Hepatocyte (in vitro differentiated cells): Measurements from ENCODE around the gene SMIM24.

Experiments
- CTCF ChIP-seq: fragments of 200-600 bp; sonication (generic); IDR thresholded peaks from 2 replicates; pipeline ENCODE4 v1.5.1; 2016; ENCODE audit warnings: antibody characterized with exemption, mild to moderate bottlenecking; ENCODE audit not compliant: poor library complexity
- EZH2 ChIP-seq: fragments of 200-600 bp; sonication (generic); IDR thresholded peaks from 2 replicates; pipeline ENCODE4 v1.6.1; 2016; ENCODE audit warnings: antibody characterized with exemption, mild to moderate bottlenecking, borderline replicate concordance
- EZH2phosphoT487 ChIP-seq: fragments of 200-600 bp; sonication (generic); IDR thresholded peaks from one replicate; pipeline ENCODE4 v1.6.1; 2018; ENCODE audit warnings: antibody characterized with exemption, mild to moderate bottlenecking, low read depth, moderate library complexity; ENCODE audit not compliant: unreplicated experiment, severe bottlenecking

- TF ChIP-seq EZH2 (no peak), CTCF (no peak), EZH2phosphoT487 (no peak)
These were observed at the start of gene SMIM24 for GRCh38 chr19:3480383-3481091.
